Measurements from ENCODE around the gene FGF14. TPM values are rescaled to one million over a fixed set of nuclear protein-coding genes. Genes with fewer than 3 reads are reported as not detected.
"Not testable (repeated sequence)": the region's sequence is repeated elsewhere in the genome, so short reads cannot be mapped to it uniquely, and the experiment has no call there.

Gene FGF14
- total RNA-seq, 4 donors from 2014 or later, result 0.04 to 1.4 (median 0.38) TPM

GRCh38 chr13:102097708-102098107 is 304.1 kb downstream of the FGF14 start:
- DNase-seq, result no peak
- Histone ChIP-seq H3K27me3 (no peaks in the 10 kb centered on the region), H3K4me1 (no peaks in the 10 kb centered on the region), H3K9me3 (no peaks in the 10 kb centered on the region), H3K36me3 (no peaks in the 10 kb centered on the region), H3K27ac (no peak overlapping the region), H3K4me3 (replicated peaks in 1 of 3) (no peak overlapping the region)
- TF ChIP-seq CTCF (IDR thresholded peaks at IDR 0.05) (no peak), POLR2A (IDR thresholded peaks at IDR 0.05) (no peak)
- intact Hi-C loops (cut with DNase I), result no loop called here
- WGBS, 2 donors, result 20 to 40% methylated on average over 3 to 5 of the region's 5 CpGs

- H3K9me3 ChIP-seq; DNase-seq; H3K36me3 ChIP-seq; H3K4me3 ChIP-seq (replicated peaks in 1 of 3); H3K27ac ChIP-seq; H3K27me3 ChIP-seq; intact Hi-C loops (cut with DNase I); H3K4me1 ChIP-seq: not testable (repeated sequence)
Measured at GRCh38 chr13:102093288-102093687, 308.6 kb downstream of the FGF14 start.

GRCh38 chr13:102091231-102091630 is 310.6 kb downstream of the FGF14 start:
- WGBS, 2 donors, result 45 to 55% methylated on average over 3 of the region's 3 CpGs

GRCh38 chr13:102090532-102090931 is 311.3 kb downstream of the FGF14 start:
- TF ChIP-seq POLR2A (IDR thresholded peaks at IDR 0.05) (no peak), CTCF (IDR thresholded peaks at IDR 0.05) (no peak)
- Histone ChIP-seq H3K4me1 (no peaks in the 10 kb centered on the region), H3K4me3 (replicated peaks in 1 of 3) (no peak overlapping the region), H3K9me3 (no peaks in the 10 kb centered on the region), H3K27me3 (no peaks in the 10 kb centered on the region), H3K27ac (no peak overlapping the region), H3K36me3 (no peaks in the 10 kb centered on the region)
- WGBS, 2 donors, result 90 to 94% methylated on average over 8 of the region's 8 CpGs
- no peak for DNase-seq
- intact Hi-C loops (cut with DNase I), result no loop called here

More at GRCh38 chr13:102091231-102091630, 310.6 kb downstream of the FGF14 start:
- intact Hi-C loops (cut with DNase I), result no loop called here
- H3K4me3 ChIP-seq (replicated peaks in 1 of 3), result no peak overlapping the region
- TF ChIP-seq CTCF (IDR thresholded peaks at IDR 0.05), result no peak
- no peak for TF ChIP-seq POLR2A (IDR thresholded peaks at IDR 0.05)
- H3K36me3 ChIP-seq, result no peaks in the 10 kb centered on the region
- DNase-seq, result no peak
- H3K4me1 ChIP-seq, result no peaks in the 10 kb centered on the region
- no peak overlapping the region for H3K27ac ChIP-seq
- no peaks in the 10 kb centered on the region for H3K27me3 ChIP-seq
- no peaks in the 10 kb centered on the region for H3K9me3 ChIP-seq

- H3K27ac ChIP-seq, result no peak overlapping the region
- H3K9me3 ChIP-seq, result no peaks in the 10 kb centered on the region
- intact Hi-C loops (cut with DNase I), result no loop called here
- no peak overlapping the region for H3K4me3 ChIP-seq (replicated peaks in 1 of 3)
- H3K27me3 ChIP-seq, result no peaks in the 10 kb centered on the region
- no peaks in the 10 kb centered on the region for H3K36me3 ChIP-seq
- no peak for TF ChIP-seq POLR2A (IDR thresholded peaks at IDR 0.05)
- TF ChIP-seq CTCF (IDR thresholded peaks at IDR 0.05), result no peak
- DNase-seq, result no peak
- H3K4me1 ChIP-seq, result no peaks in the 10 kb centered on the region
Measured at GRCh38 chr13:102089722-102090121, 312.1 kb downstream of the FGF14 start.

GRCh38 chr13:102089177-102089576 is 312.7 kb downstream of the FGF14 start:
- TF ChIP-seq CTCF (IDR thresholded peaks at IDR 0.05) (no peak), POLR2A (IDR thresholded peaks at IDR 0.05) (no peak)
- H3K27ac ChIP-seq, result no peak overlapping the region
- no peaks in the 10 kb centered on the region for H3K27me3 ChIP-seq
- WGBS, 2 donors, result 68 to 80% methylated on average over 2 of the region's 2 CpGs
- H3K9me3 ChIP-seq, result no peaks in the 10 kb centered on the region
- intact Hi-C loops (cut with DNase I), result no loop called here
- H3K36me3 ChIP-seq, result no peaks in the 10 kb centered on the region
- no peak for DNase-seq
- H3K4me3 ChIP-seq (replicated peaks in 1 of 3), result no peak overlapping the region
- no peaks in the 10 kb centered on the region for H3K4me1 ChIP-seq
